ENCODE data around the gene ZNF385D. TPM values are rescaled to one million over a fixed set of nuclear protein-coding genes. Genes with fewer than 3 reads are reported as not detected.

ZNF385D gene
- total RNA-seq, 1 experiment from 2014 or later, result 0.28 TPM

GRCh38 chr3:21718943-21719591, 31.9 kb downstream of the ZNF385D start:
- Histone ChIP-seq H3K9me2 (ENCODE audit: insufficient read depth) (no peaks in the 10 kb centered on the region), H3K27ac (no peak overlapping the region), H2AFZ (no peak overlapping the region), H3K4me3 (no peak overlapping the region), H3F3A (ENCODE audit: insufficient read depth, low read depth) (no peaks in the 10 kb centered on the region), H3K27me3 (ENCODE audit: insufficient read depth, low read depth) (no peaks in the 10 kb centered on the region), H3K36me3 (ENCODE audit: low read depth) (no peaks in the 10 kb centered on the region), H3K79me2 (ENCODE audit: low read depth) (no peaks in the 10 kb centered on the region), H3K4me1 (replicated peaks; ENCODE audit: insufficient read depth) (no peaks in the 10 kb centered on the region), H4K20me1 (ENCODE audit: insufficient read depth) (no peaks in the 10 kb centered on the region), H3K9me3 (ENCODE audit: insufficient read depth, low read depth) (no peaks in the 10 kb centered on the region), H3K4me2 (no peak overlapping the region)
- no peak for TF ChIP-seq EZH2 (IDR thresholded peaks at IDR 0.05; ENCODE audit: low read depth)
- TF ChIP-seq, protein P1, sequence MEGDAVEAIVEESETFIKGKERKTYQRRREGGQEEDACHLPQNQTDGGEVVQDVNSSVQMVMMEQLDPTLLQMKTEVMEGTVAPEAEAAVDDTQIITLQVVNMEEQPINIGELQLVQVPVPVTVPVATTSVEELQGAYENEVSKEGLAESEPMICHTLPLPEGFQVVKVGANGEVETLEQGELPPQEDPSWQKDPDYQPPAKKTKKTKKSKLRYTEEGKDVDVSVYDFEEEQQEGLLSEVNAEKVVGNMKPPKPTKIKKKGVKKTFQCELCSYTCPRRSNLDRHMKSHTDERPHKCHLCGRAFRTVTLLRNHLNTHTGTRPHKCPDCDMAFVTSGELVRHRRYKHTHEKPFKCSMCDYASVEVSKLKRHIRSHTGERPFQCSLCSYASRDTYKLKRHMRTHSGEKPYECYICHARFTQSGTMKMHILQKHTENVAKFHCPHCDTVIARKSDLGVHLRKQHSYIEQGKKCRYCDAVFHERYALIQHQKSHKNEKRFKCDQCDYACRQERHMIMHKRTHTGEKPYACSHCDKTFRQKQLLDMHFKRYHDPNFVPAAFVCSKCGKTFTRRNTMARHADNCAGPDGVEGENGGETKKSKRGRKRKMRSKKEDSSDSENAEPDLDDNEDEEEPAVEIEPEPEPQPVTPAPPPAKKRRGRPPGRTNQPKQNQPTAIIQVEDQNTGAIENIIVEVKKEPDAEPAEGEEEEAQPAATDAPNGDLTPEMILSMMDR (conservative IDR thresholded peaks at IDR 0.05), result no peak
- intact Hi-C loops (cut with micrococcal nuclease; ENCODE audit: unreplicated experiment), result no loop called here
- DNase-seq, result no peak
- ChIA-PET CTCF (no interaction called here), POLR2A (ENCODE audit: unreplicated experiment) (no interaction called here)
- BruUV-seq (replicated peaks), result no TSS peak

DNA sequence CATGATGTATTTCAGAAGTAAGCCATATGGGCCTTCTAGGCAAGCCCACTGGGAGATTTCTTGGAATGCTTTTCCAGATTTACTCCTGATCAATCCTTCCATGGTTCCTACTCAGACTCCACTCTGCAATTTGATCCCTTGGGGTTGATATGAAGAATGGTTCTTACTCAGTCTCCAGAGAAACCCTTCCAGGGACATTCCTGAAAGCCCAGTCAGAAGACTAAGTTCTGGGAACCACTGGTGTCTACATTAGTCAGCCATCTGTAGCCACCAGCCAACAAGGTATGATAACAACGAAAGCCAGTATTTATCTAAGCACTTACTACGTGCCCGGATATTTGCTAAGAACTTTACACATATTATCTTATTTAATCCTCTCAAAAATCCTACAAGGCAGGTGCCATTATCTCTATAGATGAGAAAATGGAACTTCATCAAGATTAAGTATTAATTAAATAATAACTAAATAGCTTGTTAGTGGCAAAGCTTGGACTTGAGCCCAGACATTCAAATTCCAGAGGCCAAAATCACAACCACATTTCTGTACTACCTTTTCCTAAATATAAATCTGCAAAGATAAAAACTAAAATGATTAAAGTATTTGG, 32.7 kb downstream of the ZNF385D start:
- H3K9me3 ChIP-seq (ENCODE audit: insufficient read depth, low read depth), result no peaks in the 10 kb centered on the region
- no peak overlapping the region for H3K4me3 ChIP-seq
- H3K79me2 ChIP-seq (ENCODE audit: low read depth), result no peaks in the 10 kb centered on the region
- POLR2A ChIA-PET (ENCODE audit: unreplicated experiment), result no interaction called here
- no peaks in the 10 kb centered on the region for H3K9me2 ChIP-seq (ENCODE audit: insufficient read depth)
- intact Hi-C loops (cut with micrococcal nuclease; ENCODE audit: unreplicated experiment), result no loop called here
- no peaks in the 10 kb centered on the region for H3K27me3 ChIP-seq (ENCODE audit: insufficient read depth, low read depth)
- H2AFZ ChIP-seq, result no peak overlapping the region
- CTCF ChIA-PET, result no interaction called here
- no TSS peak for BruUV-seq (replicated peaks)
- TF ChIP-seq EZH2 (IDR thresholded peaks at IDR 0.05; ENCODE audit: low read depth), result no peak
- TF ChIP-seq, protein P1 (conservative IDR thresholded peaks at IDR 0.05), result no peak
- H3K4me1 ChIP-seq (replicated peaks; ENCODE audit: insufficient read depth), result no peaks in the 10 kb centered on the region
- H3K27ac ChIP-seq, result no peak overlapping the region
- no peaks in the 10 kb centered on the region for H3K36me3 ChIP-seq (ENCODE audit: low read depth)
- H4K20me1 ChIP-seq (ENCODE audit: insufficient read depth), result no peaks in the 10 kb centered on the region
- H3K4me2 ChIP-seq, result no peak overlapping the region
- peak; percentile 2 to 63 for DNase-seq
- no peaks in the 10 kb centered on the region for H3F3A ChIP-seq (ENCODE audit: insufficient read depth, low read depth)

GRCh38 chr3:21715662-21716061, 35.3 kb downstream of the ZNF385D start:
- Histone ChIP-seq H3K9me2 (ENCODE audit: insufficient read depth) (no peaks in the 10 kb centered on the region), H3K27me3 (ENCODE audit: insufficient read depth, low read depth) (no peaks in the 10 kb centered on the region), H3K4me2 (no peak overlapping the region), H3F3A (ENCODE audit: insufficient read depth, low read depth) (no peaks in the 10 kb centered on the region), H3K4me3 (no peak overlapping the region), H3K27ac (no peak overlapping the region), H3K79me2 (ENCODE audit: low read depth) (no peaks in the 10 kb centered on the region), H2AFZ (no peak overlapping the region), H3K36me3 (ENCODE audit: low read depth) (no peaks in the 10 kb centered on the region), H4K20me1 (ENCODE audit: insufficient read depth) (no peaks in the 10 kb centered on the region), H3K9me3 (ENCODE audit: insufficient read depth, low read depth) (no peaks in the 10 kb centered on the region), H3K4me1 (replicated peaks; ENCODE audit: insufficient read depth) (no peaks in the 10 kb centered on the region)
- TF ChIP-seq, protein P1 (conservative IDR thresholded peaks at IDR 0.05), result no peak
- TF ChIP-seq EZH2 (IDR thresholded peaks at IDR 0.05; ENCODE audit: low read depth), result no peak
- ChIA-PET CTCF (no interaction called here), POLR2A (ENCODE audit: unreplicated experiment) (no interaction called here)
- no TSS peak for BruUV-seq (replicated peaks)
- intact Hi-C loops (cut with micrococcal nuclease; ENCODE audit: unreplicated experiment), result no loop called here
- no peak for DNase-seq

All from PC-9 (cell line).